Activated CD4-positive, alpha-beta T cell treated with anti-CD3 and anti-CD28 coated beads, Interleukin-2, amount 50 U/mL, for 16 hours (primary cell): Measurements from ENCODE around the gene NEUROG1.

Experiments
- DNase-seq: peaks from one replicate; pipeline ENCODE4 v3.0.0-alpha.2; 2020

NEUROG1 gene

DNA sequence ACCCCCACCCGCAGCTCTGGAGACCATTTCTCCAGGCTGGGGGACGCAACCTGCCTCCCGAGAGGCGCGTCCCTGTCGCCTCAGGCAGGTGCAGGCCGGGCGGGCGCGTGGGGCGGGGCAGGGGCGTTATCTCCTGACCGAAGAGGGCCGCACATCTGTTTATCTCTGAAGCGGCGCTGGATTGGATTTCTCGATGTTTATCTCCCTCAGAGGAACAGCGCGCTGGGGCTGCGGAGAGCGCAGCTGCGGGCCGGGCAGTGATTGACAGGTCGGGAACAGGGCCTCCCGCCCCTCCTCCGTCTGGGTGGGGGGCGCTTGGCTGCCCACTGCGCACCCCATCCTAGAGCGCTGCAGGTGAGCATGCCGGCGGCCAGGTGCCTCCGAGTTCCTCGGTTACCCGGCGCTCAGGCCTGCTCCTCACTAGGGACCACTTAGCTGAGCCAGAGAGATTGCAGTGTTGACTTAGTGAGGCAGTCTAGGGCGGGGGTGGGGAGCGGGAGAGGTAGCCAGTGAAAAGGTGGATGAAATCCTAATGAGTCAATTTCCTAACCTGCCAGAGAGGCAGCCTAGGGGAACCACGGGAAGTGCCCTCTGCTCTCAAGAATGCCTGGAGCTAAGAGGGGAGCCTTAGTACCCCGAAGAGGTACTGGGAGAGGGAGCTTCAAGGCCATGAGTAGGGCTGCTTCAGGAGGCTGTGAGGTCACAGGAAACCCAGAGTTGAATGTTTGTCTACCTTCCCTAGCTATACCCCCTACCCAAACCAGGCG, 44.0 kb downstream of the NEUROG1 start:
- DNase-seq: no peak

DNA sequence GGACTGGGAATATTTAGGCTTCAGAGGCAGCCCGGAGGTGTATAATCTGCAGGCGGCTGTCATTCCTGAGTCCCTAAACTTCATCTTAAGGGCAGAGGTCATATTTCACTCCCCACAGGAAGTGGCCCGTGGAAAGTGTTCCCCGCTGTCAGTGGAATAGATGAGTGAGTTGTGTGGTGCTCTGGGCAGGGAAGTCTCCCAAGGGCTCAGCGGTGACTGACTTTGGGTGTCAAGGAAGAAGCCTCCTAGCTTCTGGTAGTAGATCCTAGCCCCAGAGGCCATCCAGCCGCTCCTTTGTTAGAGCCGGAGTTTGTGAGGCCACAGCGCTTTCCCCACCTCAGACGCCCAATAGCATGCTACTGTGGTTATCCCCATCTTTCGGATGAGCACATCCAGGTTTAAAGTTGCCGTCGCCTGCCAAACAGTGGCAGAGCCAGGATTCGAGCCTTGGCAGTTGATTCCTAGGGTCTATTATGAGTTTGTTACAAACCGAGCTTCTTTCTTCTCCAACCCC, 44.7 kb downstream of the NEUROG1 start:
- DNase-seq: no peak

DNA sequence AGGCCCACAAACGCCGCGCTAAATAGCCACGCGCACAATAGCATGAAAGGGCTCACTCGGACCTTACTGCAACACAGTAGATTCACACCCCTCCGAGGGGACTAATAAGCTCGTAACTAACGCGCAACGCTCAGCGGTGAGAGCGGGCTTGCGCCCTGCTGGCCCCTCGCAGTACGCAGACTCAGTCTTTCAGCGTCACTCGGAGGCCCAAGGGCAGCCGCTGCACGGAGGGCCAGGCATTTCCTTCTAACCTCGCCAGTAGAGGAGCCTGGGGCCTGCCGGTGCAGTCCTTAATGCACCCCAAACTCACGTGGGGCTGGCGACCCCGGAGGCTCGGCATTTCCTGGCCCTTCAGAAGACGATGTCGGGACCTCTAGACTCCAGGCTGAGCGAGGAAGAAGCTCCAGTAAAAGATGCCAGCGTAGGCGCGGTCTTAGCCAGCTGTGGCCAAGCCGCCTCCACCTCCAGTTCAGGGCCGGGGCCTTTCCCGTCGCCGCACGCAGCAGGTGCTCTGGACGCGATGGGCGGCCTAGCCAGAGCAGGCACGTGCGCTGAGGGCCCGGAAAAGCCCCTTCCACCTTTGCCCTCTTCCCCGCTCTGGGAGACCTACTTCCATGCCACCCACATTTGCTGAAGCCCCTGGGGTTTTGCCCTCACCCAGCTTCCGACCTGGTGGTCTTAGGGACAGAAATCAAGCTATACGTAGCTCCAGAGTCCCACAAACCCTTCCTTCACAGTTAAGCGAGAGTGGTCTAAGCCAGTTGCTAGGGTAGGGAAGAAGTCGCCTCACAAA, 45.3 kb downstream of the NEUROG1 start:
- no peak for DNase-seq

DNA sequence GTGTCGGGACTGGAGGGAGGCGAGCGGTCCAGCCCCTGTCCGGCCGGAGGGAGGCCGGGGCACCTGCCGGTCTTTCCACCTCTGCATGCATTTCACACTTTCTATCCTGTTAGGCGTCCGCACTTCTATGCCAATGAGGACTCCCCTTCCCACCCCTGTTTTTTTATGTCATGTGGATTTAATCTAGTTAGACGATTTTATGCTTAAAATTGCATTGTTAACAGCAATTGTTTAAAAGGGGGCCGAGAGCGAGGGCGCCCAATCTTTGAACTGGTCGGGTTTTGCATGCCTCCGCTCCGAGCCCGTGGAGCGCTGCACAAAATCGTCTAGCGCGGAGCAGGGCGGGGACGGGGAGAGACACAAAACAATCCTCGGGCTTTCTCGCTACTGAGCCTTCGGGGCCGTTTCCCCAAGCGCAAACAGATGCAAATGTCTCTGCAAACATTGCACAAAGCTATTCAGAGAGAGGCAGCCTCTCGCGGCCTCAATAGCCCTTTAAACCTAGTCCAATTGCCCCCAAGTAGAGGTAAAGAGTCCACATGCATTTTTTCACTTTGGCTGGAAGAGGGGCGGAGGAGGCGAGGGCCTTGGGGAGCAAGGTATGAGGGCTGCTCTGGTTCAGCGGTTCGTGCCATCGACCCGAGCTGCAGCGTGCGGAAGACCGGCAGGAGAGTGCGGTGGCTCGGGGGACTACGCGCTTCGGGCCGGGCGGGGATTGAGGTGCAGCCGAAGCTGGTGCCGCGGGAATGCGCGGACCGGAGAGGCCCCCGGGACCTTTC, 46.1 kb downstream of the NEUROG1 start:
- DNase-seq: no peak

DNA sequence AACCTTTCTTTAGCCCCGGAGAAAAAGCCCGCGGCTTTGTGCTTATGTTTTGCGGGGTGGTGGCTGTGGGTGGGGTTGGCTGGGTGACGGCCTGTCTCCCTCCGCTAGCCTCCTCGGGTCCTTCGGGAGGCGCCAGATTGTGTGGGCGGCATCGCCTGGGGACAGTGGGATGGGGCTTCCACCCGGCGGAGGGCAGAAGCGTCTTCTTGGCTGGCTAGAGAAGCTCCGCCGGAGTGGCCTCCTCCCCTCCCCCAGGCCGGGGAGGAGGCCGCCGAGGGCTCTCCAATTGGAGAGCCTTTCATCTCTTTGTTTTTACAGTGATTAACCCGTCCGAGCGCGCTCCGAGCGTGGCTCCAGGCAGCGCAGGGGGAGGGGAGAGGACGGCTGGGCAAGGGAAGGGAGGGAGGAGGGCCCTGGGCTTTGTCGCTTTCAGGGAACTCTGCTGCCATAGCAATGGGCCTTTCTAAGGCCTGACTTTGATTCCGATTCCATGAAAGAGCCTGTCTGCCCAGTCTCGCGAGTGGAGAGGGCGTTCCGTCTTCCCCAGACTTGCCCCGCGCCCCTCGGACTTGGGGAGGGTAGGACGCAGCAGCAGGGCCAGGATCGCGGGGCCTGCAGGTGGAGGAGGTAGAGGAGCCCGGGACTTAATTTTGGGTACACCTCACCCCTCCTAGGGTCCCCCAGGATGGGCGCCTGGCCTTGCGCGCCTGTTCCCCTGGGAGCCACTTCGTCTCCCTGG, 46.9 kb downstream of the NEUROG1 start:
- DNase-seq: no peak

DNA sequence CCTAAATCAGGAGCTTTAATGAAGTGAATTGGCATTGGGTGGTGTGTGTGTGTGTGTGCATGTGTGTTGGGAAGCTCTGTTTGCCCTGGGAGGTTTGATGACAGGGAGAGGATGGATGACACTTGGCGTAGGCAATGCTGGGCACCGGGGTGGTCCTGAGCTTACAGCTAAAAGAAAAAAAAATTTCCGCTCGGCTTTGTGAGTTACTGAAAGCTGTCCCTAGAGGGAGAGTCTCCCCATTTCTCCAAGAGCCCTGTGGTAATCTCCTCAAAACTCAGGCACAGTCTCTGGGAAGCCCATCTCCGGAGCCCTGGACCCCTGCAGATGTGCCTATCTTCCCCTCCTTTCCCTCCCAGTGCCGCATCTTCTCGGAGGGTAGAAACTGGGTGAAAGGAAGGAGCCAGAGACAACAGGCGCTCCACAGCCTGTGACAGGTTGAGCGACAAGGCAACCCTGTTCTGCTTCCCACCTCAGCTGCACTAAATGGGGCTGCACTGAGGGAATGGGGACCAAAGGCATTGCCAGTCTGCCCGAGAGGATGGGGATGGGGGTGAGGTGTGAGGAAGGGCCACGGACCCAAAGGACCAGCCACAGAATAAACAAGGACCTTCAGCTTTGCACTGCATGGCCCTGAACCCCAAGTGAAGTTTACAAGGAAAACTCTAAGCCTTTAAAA, 47.8 kb downstream of the NEUROG1 start:
- no peak for DNase-seq

DNA sequence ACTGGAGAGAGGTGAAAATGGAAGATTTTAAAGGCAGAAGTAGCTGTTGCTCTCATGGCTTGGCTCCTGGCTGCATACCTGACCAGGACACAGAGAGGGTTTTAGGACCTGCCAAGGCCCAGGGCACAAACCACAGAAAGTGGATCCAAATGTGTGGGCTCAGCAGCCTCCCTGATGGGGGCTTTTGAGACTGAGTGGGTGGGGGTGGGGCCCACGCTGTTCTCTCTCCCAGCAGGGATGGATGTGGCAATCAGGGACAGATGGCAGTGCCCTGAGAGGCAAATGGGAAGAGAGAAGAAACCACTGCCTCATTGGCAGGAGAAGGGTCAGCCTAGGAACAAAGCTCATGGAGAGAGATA, 48.7 kb downstream of the NEUROG1 start:
- no peak for DNase-seq

DNA sequence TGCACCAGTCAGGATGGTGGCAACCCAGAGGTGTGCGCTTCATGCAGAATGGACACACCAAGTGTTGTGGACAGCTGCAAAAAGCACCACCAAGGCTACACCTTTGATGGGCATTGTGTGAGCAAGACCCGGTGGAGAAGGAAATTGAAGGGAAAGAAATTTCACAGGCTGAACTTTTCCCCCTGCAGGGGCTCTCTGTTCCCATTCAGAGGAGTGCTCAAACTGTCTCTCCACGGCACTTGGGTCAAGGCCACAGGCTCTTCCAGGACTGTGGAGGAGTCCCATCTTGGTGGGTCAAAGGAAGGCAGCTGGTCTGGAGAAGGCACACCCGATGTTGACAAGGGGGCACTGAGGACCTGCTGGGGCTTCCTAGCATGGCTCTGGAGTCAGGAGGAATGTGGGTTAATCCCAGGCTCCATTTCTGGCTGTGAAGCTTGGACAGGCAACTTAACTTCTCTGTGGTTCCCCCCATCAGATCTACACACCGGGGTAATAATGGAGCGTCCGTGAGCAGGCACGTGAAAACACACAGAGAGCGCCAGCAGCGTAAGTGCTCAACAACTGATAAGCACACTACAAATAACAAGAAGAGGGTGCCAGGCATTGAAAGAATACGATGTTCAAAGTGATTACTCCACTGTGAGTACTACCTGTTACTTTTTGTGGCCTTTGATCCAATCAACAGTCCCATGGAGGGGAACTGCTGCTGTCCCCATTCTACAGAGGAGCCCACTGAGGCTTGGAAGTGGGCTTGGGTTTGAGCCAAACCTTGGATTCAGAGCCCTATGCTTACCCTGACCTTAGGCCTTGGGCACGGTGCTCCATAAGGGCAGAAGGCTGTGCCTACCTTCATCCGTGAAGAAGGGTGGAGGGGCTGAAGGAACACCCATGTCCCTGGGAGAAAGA, 49.4 kb downstream of the NEUROG1 start:
- no peak for DNase-seq

DNA sequence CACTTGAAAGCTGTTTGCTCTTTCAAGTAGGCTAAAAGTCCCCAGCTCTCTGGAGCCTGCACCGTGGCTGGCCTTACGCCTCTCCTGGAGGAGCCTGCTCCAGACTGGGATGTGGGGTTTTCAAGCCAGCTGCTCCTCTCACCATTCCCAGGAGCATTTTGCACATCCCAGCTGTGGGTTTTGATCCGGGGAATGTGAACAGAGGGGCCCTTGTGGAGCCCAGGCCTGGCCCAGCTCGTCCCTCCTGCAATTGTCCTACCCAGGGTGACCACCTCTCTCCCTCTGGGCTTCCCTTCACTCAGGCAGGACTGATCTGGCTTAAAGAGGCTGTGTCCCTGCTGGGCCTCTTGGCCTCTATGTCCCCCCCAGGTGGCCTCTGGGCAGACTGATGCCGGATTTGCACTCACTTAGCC, 51.1 kb downstream of the NEUROG1 start:
- DNase-seq: no peak
